ENCODE results near the gene PGBD1.
A peak's percentile ranks its signal among the peaks of the same experiment; 100 is the strongest.

Gene PGBD1

DNA sequence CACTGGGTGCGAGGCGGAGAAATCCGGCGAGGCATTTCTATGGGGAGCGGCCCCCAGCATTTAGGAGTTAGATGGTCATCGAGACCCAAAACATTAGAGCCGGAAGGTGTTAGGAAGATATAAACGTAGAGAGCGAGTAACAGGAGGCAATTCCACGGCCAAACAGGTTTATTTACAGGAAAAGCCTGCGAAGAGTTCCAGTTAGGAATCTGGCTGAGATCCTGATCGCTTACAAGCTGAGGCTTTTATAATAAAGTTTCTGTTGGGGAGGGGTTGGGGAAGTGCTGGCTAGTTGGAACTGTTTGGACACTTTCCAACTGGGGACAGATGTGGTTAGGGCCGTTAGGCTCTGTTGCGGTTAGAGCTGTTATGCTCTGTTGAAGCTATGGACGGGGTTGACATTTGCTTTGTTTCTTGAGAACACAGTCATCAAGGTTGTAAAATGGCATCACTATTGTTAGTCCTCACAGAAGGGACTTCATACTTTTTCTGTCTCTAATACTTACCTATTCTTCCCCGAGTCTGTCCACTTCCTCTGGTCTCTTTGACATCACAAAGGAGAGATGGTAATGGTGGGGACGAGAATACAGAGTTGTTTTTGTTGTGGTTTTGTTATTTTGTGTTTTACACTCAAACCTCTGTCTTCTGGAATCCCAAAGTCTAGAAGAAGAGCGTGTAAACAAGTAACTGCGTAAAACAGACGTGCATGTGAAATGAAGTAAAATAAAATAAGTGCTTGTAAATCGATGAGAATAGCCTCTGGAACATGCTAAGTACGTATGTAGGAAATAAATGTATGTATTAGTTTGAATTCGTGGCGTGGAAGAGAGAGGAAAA, 55.1 kb downstream of the PGBD1 start:
- DNase-seq: peak; percentile 47

DNA sequence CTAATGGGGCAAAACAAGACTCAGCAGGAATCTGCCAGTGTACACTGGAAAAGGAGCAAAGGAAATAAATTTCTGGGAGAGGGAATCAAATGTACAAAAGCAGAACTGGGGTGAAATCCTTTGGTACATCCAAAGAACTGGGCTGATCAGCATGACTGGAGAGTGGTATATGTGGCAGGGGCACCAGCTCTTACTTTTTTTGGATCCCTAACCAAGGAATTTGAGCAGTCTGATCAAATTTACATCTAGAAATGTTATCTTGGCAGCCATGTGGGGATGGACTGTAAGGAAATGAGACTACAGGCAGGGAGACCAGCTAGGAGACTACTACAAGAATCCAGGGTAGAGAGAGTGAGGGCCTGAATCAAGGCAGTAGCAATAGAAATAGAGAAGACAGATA, 55.7 kb downstream of the PGBD1 start:
- no peak for DNase-seq

DNA sequence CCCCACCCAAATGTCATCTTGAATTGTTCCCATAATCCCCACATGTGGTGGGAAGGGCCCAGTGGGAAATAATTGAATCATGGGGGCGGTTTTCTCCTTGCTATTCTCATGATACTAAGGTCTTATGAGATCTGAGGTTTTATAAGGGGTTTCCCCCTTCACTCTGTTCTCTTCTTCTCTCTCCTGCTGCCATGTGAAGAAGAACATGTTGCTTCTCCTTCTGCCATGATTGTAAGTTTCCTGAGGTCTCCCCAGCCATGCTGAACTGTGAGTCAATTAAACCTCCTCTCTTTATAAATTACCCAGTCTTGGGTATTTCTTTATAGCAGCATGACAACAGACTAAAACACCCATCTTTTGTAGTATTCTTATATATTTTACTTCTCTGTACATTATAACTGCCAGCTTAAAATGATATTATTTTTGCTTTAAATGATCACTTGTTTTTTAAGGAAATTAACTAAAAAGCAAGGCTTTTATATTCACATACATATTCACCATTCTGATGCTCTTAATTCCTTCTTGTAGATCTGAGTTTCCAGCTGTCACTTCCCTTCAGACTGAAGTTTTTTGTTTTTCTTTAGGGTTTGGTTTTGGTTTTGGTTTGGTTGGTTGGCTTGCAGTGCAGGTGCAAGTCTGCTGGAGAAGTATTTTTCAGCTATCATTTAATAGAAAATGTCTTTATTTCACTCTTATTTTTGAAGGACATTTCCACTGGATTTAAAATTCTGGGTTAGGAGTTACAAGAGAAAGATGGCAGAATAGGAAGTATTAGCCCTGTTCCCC, 59.1 kb downstream of the PGBD1 start:
- DNase-seq: no peak

DNA sequence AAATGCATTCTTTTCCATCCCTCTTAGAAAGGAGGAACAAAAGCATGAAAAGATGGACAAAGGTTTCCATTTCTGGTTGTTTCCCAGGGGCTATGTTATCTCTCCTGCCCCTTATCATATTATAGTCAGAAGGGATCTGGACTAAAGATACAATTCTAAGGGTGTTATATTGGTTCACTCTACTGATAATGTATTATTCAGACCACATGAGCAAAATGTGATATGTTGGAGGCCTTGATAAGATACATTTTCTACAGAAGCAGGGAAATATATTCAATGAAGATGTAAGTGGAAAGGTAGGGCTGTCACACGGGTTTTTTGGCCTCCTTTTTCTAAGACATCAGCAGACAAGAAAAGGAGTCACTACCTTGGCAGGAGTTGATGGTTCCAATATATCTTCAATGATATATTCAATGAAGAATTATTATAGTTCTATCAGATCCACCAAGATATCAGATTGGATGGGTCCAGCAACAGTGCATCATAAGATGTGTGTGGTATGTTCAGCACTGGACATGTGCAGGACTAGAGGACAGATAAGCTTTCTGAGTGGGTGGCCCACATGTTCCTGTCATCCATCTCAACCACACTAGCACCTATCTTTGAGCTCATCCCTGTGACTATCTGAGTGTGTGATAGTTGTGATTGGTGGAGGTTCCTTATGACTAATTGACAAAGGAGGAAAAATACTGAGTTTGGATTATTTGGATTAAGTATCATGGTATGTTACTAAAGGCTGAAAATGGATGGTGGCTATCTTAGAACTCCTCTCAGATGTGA, 62.7 kb downstream of the PGBD1 start:
- no peak for DNase-seq

DNA sequence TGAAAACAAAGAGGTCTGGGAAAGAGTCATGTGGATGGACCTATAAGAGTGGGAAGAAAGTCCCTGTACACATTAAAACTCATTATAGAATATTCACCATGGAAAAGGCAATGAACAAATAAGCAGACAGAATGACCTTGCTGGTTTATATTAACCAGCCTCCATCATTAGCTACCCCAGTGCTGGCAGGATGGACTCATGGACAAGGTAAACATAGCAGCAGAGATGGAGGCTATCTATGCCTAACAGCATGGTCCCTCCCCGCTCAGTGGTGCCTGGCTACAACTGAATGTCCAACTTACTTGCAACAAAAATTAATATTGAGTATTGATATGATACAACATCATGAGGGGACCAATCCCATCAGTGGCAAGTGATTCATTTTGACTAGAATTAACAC, 63.8 kb downstream of the PGBD1 start:
- no peak for DNase-seq

DNA sequence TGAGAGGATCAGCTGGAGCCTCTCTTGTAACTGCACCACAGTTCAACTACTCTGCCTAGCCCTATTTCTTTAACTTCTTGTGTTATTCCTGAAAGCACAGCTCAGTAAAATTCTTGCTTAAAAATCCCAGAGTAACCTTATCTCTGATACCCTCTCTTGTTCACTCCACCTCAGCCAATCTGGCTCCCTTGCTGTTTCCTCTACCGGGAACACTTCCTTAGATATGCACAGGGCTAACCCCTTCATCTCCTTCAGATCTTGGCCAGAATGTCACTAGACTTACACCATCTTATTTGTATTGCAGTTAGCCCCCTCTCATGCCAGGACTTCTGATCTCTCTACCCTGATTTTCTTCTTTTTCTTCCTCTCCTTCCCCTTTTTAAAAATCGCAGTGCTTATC, 65.7 kb downstream of the PGBD1 start:
- no peak for DNase-seq

DNA sequence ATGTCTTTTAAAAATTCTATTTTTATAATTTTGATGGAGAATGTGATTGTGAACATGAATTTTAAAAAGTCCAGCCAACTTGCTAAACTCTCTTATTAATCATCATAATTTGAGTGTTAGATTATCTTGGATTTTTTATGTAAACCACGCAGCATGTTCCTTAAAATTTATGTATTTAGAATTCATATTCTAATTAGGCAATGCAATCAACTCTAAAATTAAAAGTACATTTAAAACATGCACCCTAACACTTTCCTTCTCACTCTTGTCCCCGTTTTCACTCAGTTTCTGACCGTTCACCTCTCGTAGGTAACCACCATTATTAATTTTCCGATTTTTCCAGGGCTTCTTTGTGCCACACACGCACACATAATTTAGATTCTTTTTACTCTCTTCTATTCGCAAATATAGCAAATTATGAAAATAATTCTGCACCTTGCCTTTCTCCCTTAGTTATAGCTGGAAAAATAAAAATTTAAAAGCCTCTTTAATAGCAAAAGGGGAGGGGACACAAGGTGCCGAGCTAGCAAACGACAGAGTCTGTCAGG, 68.0 kb downstream of the PGBD1 start:
- peak; percentile 51 for DNase-seq

DNA sequence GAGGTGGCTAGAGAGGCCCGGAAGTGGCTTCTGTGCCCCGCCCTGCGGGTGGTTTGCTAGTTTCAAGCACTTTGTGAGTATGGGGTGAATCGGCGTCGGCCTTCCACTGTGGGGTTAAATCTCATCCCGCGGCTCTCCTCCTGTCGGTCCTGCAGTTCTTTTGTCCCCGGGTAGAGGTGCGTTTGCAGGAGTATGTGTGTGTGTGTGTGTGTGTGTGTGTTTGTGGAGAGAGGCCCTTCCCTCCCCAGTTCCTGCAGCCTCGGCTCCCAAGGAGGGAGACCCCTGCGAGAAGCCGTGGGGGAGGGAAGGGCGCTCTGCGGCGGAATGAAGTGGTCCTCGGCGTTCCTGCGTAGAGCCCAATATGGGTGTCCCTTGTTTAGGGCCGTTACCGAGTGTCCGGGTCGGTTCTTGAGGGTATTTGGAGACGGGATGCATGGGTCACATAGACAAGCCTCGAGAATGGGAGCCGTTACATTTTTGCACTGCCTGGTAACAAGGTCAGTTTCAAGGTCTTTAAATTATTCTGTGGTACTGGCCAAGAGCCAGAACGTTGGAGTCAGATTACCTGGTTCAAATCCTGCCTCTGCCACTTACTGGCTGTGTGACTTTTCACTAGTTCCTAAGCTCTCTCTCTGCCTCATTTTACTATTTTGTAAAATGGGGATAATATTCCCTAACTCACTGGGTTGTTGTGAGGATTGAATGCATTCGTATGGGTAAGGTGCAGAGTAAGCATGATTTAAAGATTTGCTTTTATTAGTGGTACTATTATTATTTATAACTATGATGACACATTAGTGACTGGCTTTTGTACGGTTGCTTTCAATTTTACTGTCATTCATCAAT, 68.7 kb downstream of the PGBD1 start, which contains the start of gene ZKSCAN3:
TSS of gene ZKSCAN3 (plus strand) at position 56 of the 846 bp plus-strand sequence. CDS start 9,640 bp downstream, outside the sequence.
- no peak for DNase-seq

DNA sequence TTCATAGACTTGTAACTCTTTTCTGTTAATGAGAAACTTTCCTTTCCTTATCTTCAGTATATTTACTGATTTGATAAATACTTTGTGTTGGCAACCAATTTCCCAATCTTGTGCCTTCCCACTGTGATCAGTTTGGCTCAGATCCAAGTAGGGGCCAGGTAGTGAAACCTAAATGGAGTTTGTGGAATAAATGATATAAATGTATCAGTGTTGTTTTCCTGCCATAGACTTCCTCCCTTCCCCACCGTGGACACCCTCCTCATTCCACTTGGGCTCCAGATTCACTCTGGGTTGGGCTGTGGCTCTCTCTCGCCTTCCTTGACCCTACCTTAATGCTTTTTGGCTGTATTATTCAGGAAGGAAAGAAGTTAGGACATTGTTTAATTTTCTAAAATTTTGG, 69.7 kb downstream of the PGBD1 start:
- no peak for DNase-seq

DNA sequence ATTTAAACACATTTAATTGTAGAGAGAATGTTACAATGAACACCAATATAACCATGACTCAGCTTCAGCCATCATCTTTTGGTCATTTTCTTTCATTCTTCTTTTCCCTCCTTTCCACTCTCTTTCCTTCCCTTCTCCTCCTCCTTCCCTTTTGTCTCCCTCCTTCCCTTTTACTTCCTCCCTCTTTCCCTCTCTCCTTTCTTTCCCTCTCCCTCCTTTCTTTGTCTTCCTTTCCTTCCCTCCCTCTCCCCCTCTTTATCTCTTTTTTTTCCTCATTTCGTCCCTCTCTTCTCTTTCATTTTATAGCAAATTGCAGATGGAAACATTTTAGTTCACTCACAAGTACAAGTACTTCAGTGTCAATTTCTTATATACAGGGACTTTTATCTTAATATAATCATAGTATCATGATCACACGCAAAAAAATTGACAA, 70.1 kb downstream of the PGBD1 start:
- no peak for DNase-seq
